ENCODE measurements around the gene CCN5. TPM values are rescaled to one million over a fixed set of nuclear protein-coding genes. Genes with fewer than 3 reads are reported as not detected.
A peak's percentile ranks its signal among the peaks of the same experiment; 100 is the strongest.

The CCN5 gene
- total RNA-seq, 1 donor from 2014 or later = 134 TPM

DNA sequence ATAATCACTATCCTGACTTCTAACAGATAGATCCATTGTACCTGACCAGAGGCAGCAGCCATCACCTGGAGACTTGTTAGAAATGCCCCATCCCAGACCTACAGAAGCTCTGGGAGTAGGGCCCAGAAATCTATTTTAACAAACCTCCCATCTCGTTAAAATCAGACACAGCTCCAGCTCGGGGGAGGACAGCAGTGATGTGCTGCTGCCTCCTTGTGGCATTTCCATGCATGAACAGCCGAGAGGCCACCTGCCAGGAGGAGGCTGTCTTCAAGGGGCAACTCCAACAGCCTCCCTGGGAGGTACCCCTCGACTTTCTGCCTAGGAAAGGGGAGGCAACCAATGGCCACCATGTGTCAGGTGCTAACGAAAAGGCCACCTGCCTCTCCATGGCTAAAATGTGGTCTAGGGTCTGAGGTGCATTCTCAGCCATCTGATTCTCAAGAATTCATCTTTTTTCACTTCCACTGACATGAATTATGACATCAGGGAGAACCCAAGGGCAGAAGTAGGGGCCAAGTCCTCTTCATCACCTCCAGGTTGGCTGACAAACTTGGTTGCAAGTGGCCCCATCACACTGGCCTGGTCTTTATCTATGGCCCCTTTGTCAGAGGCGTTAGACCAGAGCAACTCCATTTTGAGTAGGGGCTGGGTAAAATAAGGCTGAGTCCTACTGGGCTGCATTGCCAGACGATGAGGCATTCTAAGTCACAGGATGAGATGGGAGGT is 18.3 kb downstream of the CCN5 start:
- Histone ChIP-seq H3K27ac (peak overlapping the region; percentile 54), H3K4me1 (peaks cover 18% of the 10 kb centered on the region), H3K27me3 (no peaks in the 10 kb centered on the region), H3K36me3 (no peaks in the 10 kb centered on the region), H3K4me3 (no peak overlapping the region), H3K9me3 (no peaks in the 10 kb centered on the region)
- TF ChIP-seq POLR2A (IDR thresholded peaks at IDR 0.05) (no peak), POLR2AphosphoS5 (IDR thresholded peaks at IDR 0.05; ENCODE audit: insufficient read depth in 1 of 2, low read depth in 1 of 2) (peak in 1 of 2 donors; percentile 64)
- TF ChIP-seq, protein P1, sequence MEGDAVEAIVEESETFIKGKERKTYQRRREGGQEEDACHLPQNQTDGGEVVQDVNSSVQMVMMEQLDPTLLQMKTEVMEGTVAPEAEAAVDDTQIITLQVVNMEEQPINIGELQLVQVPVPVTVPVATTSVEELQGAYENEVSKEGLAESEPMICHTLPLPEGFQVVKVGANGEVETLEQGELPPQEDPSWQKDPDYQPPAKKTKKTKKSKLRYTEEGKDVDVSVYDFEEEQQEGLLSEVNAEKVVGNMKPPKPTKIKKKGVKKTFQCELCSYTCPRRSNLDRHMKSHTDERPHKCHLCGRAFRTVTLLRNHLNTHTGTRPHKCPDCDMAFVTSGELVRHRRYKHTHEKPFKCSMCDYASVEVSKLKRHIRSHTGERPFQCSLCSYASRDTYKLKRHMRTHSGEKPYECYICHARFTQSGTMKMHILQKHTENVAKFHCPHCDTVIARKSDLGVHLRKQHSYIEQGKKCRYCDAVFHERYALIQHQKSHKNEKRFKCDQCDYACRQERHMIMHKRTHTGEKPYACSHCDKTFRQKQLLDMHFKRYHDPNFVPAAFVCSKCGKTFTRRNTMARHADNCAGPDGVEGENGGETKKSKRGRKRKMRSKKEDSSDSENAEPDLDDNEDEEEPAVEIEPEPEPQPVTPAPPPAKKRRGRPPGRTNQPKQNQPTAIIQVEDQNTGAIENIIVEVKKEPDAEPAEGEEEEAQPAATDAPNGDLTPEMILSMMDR (IDR thresholded peaks at IDR 0.05) = peak; percentile 79 to 97 (median 86)
- intact Hi-C loops (cut with DNase I) = loop anchor here (2.0 kb wide), 1 partner anchor 49 kb away; no protein-coding TSS in a partner anchor
- no peak for DNase-seq (ENCODE audit: extremely low spot score in 2 of 2)

DNA sequence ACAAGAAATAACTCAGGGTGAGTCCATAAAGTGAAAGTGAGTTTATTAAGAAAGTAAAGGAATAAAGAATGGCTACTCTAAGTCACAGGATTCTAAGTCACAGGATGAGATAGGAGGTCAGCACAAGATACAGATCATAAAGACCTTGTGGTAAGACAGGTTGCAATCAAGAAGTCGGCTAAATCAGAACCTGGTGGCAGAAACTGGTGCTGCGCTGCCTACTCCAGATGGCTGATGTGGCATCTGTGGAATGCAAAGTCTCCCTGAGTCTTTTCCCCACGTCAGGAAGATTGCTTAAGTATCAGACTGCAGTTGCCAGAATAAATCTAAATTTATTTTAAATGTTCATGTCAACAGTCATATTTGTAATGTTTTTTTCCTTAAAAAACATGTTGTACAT is 19.8 kb downstream of the CCN5 start:
- no peak for DNase-seq (ENCODE audit: extremely low spot score in 2 of 2)
- no peak overlapping the region for H3K4me3 ChIP-seq
- peaks cover 6% of the 10 kb centered on the region for H3K4me1 ChIP-seq
- H3K9me3 ChIP-seq = no peaks in the 10 kb centered on the region
- TF ChIP-seq POLR2A (IDR thresholded peaks at IDR 0.05) = no peak
- TF ChIP-seq, protein P1 (IDR thresholded peaks at IDR 0.05) = no peak
- no peak for TF ChIP-seq POLR2AphosphoS5 (IDR thresholded peaks at IDR 0.05; ENCODE audit: insufficient read depth in 1 of 2, low read depth in 1 of 2)
- no peaks in the 10 kb centered on the region for H3K27me3 ChIP-seq
- intact Hi-C loops (cut with DNase I) = loop anchor here (2.0 kb wide), 1 partner anchor 50 kb away; no protein-coding TSS in a partner anchor
- no peaks in the 10 kb centered on the region for H3K36me3 ChIP-seq
- H3K27ac ChIP-seq = no peak overlapping the region

DNA sequence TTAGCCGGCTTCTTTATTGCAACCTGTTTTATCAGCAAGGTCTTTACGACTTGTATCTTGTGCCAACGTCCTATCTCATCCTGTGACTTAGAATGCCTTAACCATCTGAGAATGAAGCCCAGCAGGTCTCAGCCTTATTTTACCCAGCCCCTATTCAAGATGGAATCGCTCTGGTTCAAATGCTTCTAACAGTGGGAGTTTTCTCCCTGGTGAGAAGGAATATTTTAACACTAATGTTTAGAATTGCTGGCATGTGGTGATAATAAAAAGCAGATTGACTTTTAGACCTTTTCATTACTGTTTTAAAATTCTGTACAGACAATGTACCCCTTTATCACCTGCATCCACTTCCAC is 20.6 kb downstream of the CCN5 start:
- Histone ChIP-seq H3K9me3 (no peaks in the 10 kb centered on the region), H3K27me3 (no peaks in the 10 kb centered on the region), H3K36me3 (no peaks in the 10 kb centered on the region), H3K4me1 (no peaks in the 10 kb centered on the region), H3K27ac (no peak overlapping the region), H3K4me3 (no peak overlapping the region)
- DNase-seq (ENCODE audit: extremely low spot score in 2 of 2) = no peak
- intact Hi-C loops (cut with DNase I) = loop anchor here (2.0 kb wide), 1 partner anchor 51 kb away; no protein-coding TSS in a partner anchor
- TF ChIP-seq POLR2A (IDR thresholded peaks at IDR 0.05) (no peak), POLR2AphosphoS5 (IDR thresholded peaks at IDR 0.05; ENCODE audit: insufficient read depth in 1 of 2, low read depth in 1 of 2) (no peak)
- TF ChIP-seq, protein P1 (IDR thresholded peaks at IDR 0.05) = no peak

DNA sequence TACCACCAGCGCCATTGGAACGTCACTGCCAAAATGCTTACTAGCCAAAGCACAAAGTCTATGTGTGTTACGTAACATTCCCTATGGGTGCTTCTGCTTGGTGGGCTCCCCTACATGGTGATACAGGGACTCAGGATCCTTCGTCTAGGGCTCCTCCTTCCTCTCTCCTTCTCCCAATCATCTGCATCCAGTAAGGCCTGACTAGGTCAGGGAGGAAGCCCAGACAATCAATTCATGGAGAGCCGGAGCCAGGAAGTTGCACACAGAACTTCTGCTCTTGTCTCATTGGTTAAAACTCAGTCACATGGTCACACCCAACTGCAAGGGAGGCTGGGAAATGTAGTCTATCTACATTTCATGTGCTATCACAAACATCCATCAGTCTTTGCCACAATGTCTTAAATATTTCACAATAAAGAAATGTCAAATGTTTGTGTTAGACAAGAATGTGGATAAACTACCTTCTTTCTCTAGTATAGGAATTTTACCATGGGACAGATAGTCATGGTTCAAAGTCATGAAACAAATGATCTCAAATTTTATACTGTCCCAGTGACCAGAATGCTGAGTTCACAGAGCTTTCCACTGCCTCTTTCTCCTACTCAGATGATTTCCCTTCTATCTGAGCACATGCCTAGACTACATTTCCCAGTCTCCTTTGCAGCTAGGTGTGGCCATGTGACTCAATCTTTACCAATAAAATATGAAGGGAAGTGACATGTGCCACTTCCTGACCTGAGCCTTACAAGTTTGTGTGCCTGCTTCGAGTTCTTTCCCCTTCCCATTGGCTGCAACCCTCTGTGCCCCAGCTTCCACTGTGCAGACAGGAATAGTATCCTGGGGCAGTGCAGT is 21.2 kb downstream of the CCN5 start:
- no peak for DNase-seq (ENCODE audit: extremely low spot score in 2 of 2)
- H3K4me1 ChIP-seq = no peaks in the 10 kb centered on the region
- H3K27me3 ChIP-seq = no peaks in the 10 kb centered on the region
- no peak overlapping the region for H3K27ac ChIP-seq
- no peaks in the 10 kb centered on the region for H3K36me3 ChIP-seq
- intact Hi-C loops (cut with DNase I) = no loop called here
- no peaks in the 10 kb centered on the region for H3K9me3 ChIP-seq
- TF ChIP-seq POLR2AphosphoS5 (IDR thresholded peaks at IDR 0.05; ENCODE audit: insufficient read depth in 1 of 2, low read depth in 1 of 2) (peak in 1 of 2 donors; percentile 71), POLR2A (IDR thresholded peaks at IDR 0.05) (no peak)
- TF ChIP-seq, protein P1 (IDR thresholded peaks at IDR 0.05) = no peak
- H3K4me3 ChIP-seq = no peak overlapping the region

Measured in vagina (tissue), 2 donors.